B cell (primary cell): ENCODE measurements around the gene FAM120B. TPM values are rescaled to one million over a fixed set of nuclear protein-coding genes. Genes with fewer than 3 reads are reported as not detected.

Source experiments
- ATAC-seq: fragments of 200-7000 bp; cut with Tn5 transposase; one replicate; pipeline ENCODE4 v1.10.0; 2021; ENCODE audit warnings: low read depth, mild to moderate bottlenecking, moderate number of reproducible peaks, moderate library complexity
- CTCF ChIA-PET: fragments of 350-600 bp; sonication (Branson Sonifier 250); formaldehyde crosslinking; loops from one replicate; lab custom pipeline; 2021; ENCODE audit warnings: antibody characterized with exemption, inconsistent platforms; lab: Charles Lee
- POLR2A ChIA-PET: fragments of 350-600 bp; sonication (Branson Sonifier 250); formaldehyde crosslinking; loops from one replicate; lab custom pipeline; 2021; ENCODE audit warnings: antibody characterized with exemption; lab: Charles Lee
- DNase-seq: peaks from one replicate; pipeline ENCODE4 v3.0.0; 2013
- H2AFZ ChIP-seq: 2 replicates; pipeline ENCODE4 v1.6.1; 2012; ENCODE audit warnings: mild to moderate bottlenecking, low read depth, low read length; ENCODE audit not compliant: insufficient read depth, poor library complexity, severe bottlenecking
- H3K27ac ChIP-seq, 2 donors: 1 replicate in 1 of 2; 2 replicates in 1 of 2; pipeline ENCODE4 v1.5.1; 2012 to 2013; ENCODE audit warnings: low read length in 2 of 2, mild to moderate bottlenecking in 2 of 2, moderate library complexity in 1 of 2
- H3K27me3 ChIP-seq, 4 experiments: fragments of 200-600 bp in 1 of 4; sonication (generic) in 1 of 4; replicated peaks in 1 of 4; 1 replicate in 2 of 4; 2 replicates in 2 of 4; pipeline versions ENCODE4 v1.6.1 to v1.7.0; 2013 to 2016; ENCODE audit warnings: low read length in 3 of 4, mild to moderate bottlenecking in 2 of 4, mixed read lengths in 1 of 4, moderate library complexity in 1 of 4; ENCODE audit not compliant: insufficient read depth in 4 of 4, control insufficient read depth in 3 of 4; ENCODE audit errors: control extremely low read depth in 1 of 4
- H3K36me3 ChIP-seq, 2 experiments: replicated peaks in 1 of 2; 1 replicate in 1 of 2; 2 replicates in 1 of 2; pipeline versions ENCODE4 v1.6.1 to v1.7.1; 2013; ENCODE audit warnings: low read length in 1 of 2; ENCODE audit not compliant: insufficient read depth in 2 of 2, control insufficient read depth in 1 of 2; ENCODE audit errors: control extremely low read depth in 1 of 2, extremely low read depth in 1 of 2
- H3K4me1 ChIP-seq, 2 donors: fragments of 200-600 bp in 1 of 2; sonication (generic) in 1 of 2; 1 replicate in 1 of 2; 2 replicates in 1 of 2; pipeline versions ENCODE4 v1.5.1 to v1.6.1; 2013 to 2017; ENCODE audit warnings: low read length in 2 of 2; ENCODE audit not compliant: control insufficient read depth in 2 of 2, insufficient read depth in 2 of 2
- H3K4me2 ChIP-seq: replicated peaks from 2 replicates; pipeline ENCODE3; 2012; ENCODE audit warnings: mild to moderate bottlenecking, low read depth, low read length; ENCODE audit not compliant: poor library complexity, severe bottlenecking
- H3K4me3 ChIP-seq, 5 experiments: fragments of 200-600 bp in 1 of 5; sonication (generic) in 1 of 5; 1 replicate in 3 of 5; 2 replicates in 2 of 5; pipeline versions ENCODE4 v1.5.1 to v1.7.0; 2011 to 2016; ENCODE audit warnings: low read length in 4 of 5, mild to moderate bottlenecking in 4 of 5, low read depth in 2 of 5, control low read depth in 1 of 5, moderate library complexity in 1 of 5; ENCODE audit not compliant: insufficient read depth in 1 of 5; ENCODE audit errors: control extremely low read depth in 1 of 5, extremely low read depth in 1 of 5
- H3K79me2 ChIP-seq: fragments of 200-600 bp; sonication (generic); one replicate; pipeline ENCODE4 v1.6.0; 2016; ENCODE audit warnings: low read length; ENCODE audit not compliant: control insufficient read depth, insufficient read depth
- H3K9ac ChIP-seq: fragments of 200-600 bp; sonication (generic); 2 replicates; pipeline ENCODE4 v1.6.1; 2017; ENCODE audit warnings: mild to moderate bottlenecking, low read length, moderate library complexity
- H3K9me3 ChIP-seq, 3 donors: one replicate each; pipeline versions ENCODE4 v1.6.1 to v1.7.1; 2013; ENCODE audit warnings: low read length in 2 of 3; ENCODE audit not compliant: control insufficient read depth in 2 of 3, insufficient read depth in 1 of 3; ENCODE audit errors: control extremely low read depth in 1 of 3
- H4K20me1 ChIP-seq: 2 replicates; pipeline ENCODE4 v1.6.0; 2012; ENCODE audit warnings: mild to moderate bottlenecking, low read length; ENCODE audit not compliant: insufficient read depth, control insufficient read depth, poor library complexity, severe bottlenecking
- H3K27ac Mint-ChIP-seq: one replicate; pipeline ENCODE4 v1.8.0; 2021; ENCODE audit warnings: mixed read lengths
- H3K27me3 Mint-ChIP-seq: one replicate; pipeline ENCODE4 v1.8.0; 2021; ENCODE audit warnings: mixed read lengths
- H3K4me1 Mint-ChIP-seq: one replicate; pipeline ENCODE4 v1.8.0; 2021; ENCODE audit warnings: mixed read lengths
- H3K4me3 Mint-ChIP-seq: one replicate; pipeline ENCODE4 v1.8.0; 2021; ENCODE audit warnings: mixed read lengths
- H3K9me3 Mint-ChIP-seq: one replicate; pipeline ENCODE4 v1.8.0; 2022; ENCODE audit warnings: mixed read lengths; ENCODE audit not compliant: insufficient read depth
- EZH2 ChIP-seq: IDR thresholded peaks from 2 replicates; pipeline ENCODE4 v1.6.1; 2012; ENCODE audit warnings: borderline replicate concordance, low read depth, mild to moderate bottlenecking, moderate library complexity, low read length; ENCODE audit not compliant: insufficient read depth, poor library complexity, severe bottlenecking
- WGBS: methylation state at CpG from one replicate; pipeline ENCODE4 v1.1.5; 2013; ENCODE audit warnings: missing lambda C conversion rate; ENCODE audit not compliant: insufficient coverage; 5-methylcytosine and 5-hydroxymethylcytosine counted together
- intact Hi-C: fragments of 100-400 bp; cut with micrococcal nuclease; formaldehyde crosslinking; loops from one replicate; pipeline ENCODE4 v1.10.0; 2022
- polyA plus RNA-seq: library from polyadenylated mRNA; depleted of rRNA; stranded (reverse); fragments of >200 nt; gene quantifications from 2 replicates; pipeline ENCODE4 v1.2.3, GENCODE V29; 2012
- total RNA-seq, 2 donors: library from RNA; stranded (reverse); fragments of 120-200 nt in 1 of 2; gene quantifications; 1 replicate in 1 of 2; 2 replicates in 1 of 2; pipeline versions ENCODE4 v1.2.3 to v1.2.4, GENCODE V29; 2013 to 2022
- TF ChIP-seq, protein P1 (sequence below): fragments of 200-600 bp; IDR thresholded peaks from one replicate; pipeline ENCODE4 v1.8.0; 2022; ENCODE audit warnings: antibody characterized with exemption, mild to moderate bottlenecking

The FAM120B gene
- total and polyA plus RNA-seq, 2 donors (not counting 1 experiment from before 2014, with no cell fraction given): 12.5 to 51.7 TPM

DNA sequence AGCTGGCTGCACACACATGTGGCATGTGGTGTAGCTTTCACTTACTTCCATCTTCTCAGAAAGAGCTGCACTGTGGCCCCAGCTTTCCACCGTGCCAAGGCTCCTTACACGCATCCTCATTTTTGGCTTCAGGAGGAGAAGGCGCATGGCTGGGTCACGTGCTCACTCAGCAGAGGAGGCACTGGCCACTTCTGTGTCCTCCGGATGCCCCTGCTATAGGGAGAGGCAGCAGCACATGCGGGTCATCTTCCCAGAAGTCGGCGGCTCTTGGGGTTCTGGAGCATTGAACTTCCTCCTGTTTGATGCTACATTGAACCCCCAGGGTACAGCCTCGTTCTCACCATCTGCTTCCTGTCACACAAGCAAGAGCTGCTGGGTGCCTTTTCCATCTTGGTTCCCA is 111.3 kb downstream of the FAM120B start:
- Histone ChIP-seq H3K27me3 (peaks cover 0 to 12% (median 0%) of the 10 kb centered on the region in 4 experiments), H3K4me2 (no peak overlapping the region), H3K4me3 (no peak overlapping the region), H3K9ac (no peak overlapping the region), H2AFZ (no peak overlapping the region), H3K9me3 (peaks cover 0 to 28% (median 5%) of the 10 kb centered on the region in 3 donors), H3K27ac (no peak overlapping the region), H3K79me2 (no peaks in the 10 kb centered on the region), H3K4me1 (no peaks in the 10 kb centered on the region), H3K36me3 (no peaks in the 10 kb centered on the region), H4K20me1 (no peaks in the 10 kb centered on the region)
- Mint-ChIP-seq H3K9me3 (no peaks in the 10 kb centered on the region), H3K4me1 (no peaks in the 10 kb centered on the region), H3K27ac (no peak overlapping the region), H3K27me3 (peaks cover 14% of the 10 kb centered on the region), H3K4me3 (no peak overlapping the region)
- ATAC-seq (no peak), DNase-seq (no peak)
- ChIA-PET POLR2A (no interaction called here), CTCF (no interaction called here)
- no peak for TF ChIP-seq EZH2
- TF ChIP-seq, protein P1, sequence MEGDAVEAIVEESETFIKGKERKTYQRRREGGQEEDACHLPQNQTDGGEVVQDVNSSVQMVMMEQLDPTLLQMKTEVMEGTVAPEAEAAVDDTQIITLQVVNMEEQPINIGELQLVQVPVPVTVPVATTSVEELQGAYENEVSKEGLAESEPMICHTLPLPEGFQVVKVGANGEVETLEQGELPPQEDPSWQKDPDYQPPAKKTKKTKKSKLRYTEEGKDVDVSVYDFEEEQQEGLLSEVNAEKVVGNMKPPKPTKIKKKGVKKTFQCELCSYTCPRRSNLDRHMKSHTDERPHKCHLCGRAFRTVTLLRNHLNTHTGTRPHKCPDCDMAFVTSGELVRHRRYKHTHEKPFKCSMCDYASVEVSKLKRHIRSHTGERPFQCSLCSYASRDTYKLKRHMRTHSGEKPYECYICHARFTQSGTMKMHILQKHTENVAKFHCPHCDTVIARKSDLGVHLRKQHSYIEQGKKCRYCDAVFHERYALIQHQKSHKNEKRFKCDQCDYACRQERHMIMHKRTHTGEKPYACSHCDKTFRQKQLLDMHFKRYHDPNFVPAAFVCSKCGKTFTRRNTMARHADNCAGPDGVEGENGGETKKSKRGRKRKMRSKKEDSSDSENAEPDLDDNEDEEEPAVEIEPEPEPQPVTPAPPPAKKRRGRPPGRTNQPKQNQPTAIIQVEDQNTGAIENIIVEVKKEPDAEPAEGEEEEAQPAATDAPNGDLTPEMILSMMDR: no peak
- intact Hi-C loops: no loop called here
- WGBS: 59% methylated on average over 9 of the region's 9 CpGs

DNA sequence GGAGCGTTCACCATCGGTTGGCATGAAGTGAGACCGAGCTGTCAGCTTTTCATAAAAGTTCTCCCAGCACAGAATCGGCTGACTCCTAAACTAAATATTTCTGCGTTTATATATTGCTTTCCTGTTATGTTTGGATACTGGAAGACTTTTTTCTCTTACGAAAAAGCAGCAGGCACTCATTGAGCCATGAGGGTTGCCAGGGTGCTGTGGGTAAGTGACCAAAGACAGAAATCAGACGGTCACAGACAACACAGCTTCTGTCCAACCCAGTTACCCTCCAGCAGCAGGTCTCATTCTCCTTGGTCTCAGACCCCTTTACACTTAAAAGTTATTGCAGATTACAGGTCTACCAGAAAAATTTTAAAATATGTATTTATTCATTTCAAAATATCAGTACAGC is 113.7 kb downstream of the FAM120B start:
- H3K27ac Mint-ChIP-seq: no peak overlapping the region
- H4K20me1 ChIP-seq: no peaks in the 10 kb centered on the region
- no CpG with 5 or more reads among the region's 7 CpGs for WGBS
- no peaks in the 10 kb centered on the region for H3K4me1 ChIP-seq
- H3K27me3 ChIP-seq: peaks cover 0 to 12% (median 0%) of the 10 kb centered on the region in 4 experiments
- CTCF ChIA-PET: no interaction called here
- H3K27me3 Mint-ChIP-seq: peaks cover 14% of the 10 kb centered on the region
- H3K9ac ChIP-seq: no peak overlapping the region
- peaks cover 0 to 16% (median 0%) of the 10 kb centered on the region in 3 donors for H3K9me3 ChIP-seq
- no peaks in the 10 kb centered on the region for H3K9me3 Mint-ChIP-seq
- H3K27ac ChIP-seq: no peak overlapping the region
- H3K36me3 ChIP-seq: no peaks in the 10 kb centered on the region
- no peak overlapping the region for H3K4me2 ChIP-seq
- no peak overlapping the region for H3K4me3 Mint-ChIP-seq
- POLR2A ChIA-PET: no interaction called here
- TF ChIP-seq EZH2: no peak
- TF ChIP-seq, protein P1: no peak
- no peaks in the 10 kb centered on the region for H3K4me1 Mint-ChIP-seq
- no peaks in the 10 kb centered on the region for H3K79me2 ChIP-seq
- DNase-seq (no peak), ATAC-seq (no peak)
- no peak overlapping the region for H2AFZ ChIP-seq
- intact Hi-C loops: no loop called here
- H3K4me3 ChIP-seq: no peak overlapping the region
